ENCODE measurements around the gene SEL1L3.

SEL1L3 gene

DNA sequence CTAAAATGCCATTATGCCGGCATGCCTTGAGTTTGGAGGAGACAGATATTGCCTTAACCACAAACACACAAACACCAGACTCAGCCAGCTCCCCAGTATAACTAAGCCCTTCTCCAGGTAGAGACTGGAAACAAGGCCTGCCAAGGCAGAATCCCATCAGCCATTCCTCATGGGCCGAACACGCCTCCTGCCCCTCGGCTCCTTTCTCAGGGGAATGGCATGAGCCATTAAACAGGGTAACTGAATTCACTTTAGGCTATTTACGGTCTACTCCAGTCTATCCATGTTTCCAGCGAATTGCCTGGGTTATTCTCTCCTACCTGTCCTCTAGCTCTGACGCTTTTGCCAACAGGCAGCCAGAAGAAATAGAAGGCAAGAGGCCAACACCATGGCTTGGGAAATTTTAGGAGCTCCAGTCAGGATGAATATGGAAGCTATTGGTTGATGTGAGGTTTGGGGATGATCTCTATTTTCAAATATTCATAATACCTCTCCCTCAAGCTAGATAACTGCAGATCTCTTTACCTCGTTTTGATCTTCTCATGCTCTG is 4.9 kb downstream of the SEL1L3 start:
- DNase-seq (ENCODE audit: extremely low spot score, insufficient read length, low read depth) = no peak
- no peak for FAIRE-seq

DNA sequence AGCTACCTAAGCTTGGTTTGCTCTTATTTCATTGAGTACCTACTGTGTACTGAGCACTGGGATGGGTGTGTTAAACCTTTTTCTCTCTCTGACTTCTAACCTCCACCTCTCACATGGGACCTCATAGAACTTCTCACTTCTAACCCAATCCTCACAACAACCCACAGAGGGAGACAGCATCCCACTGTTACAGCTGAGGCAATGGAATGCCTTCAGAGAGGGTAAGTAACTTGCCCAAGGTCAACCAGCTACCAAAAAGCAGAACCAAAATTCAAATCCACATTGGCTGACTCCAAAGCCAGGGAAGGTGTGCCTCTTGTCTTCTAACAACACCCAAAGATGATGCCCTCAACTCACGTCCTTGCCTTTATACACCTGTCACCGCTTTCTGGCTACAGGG is 5.4 kb downstream of the SEL1L3 start:
- FAIRE-seq = no peak
- DNase-seq (ENCODE audit: extremely low spot score, insufficient read length, low read depth) = no peak

DNA sequence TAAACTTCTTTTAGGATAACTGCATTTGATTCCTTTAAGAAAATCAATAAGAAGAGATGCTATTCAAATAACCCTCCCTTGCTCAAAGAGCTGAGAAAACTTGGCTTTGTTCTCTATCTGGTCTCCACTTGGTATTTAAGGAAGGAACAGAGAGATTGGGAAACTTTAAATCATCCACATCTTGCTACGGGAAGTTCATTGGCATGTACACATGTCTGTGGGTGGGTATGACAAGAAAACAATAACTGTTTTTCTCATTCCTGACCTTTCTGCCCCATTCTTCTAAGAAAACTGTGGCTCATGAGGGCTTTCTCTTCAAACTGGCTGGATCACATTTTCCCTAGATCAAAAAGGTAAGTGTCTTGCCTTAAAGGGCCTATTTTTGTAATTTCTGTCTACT is 6.0 kb downstream of the SEL1L3 start:
- no peak for FAIRE-seq
- DNase-seq (ENCODE audit: extremely low spot score, insufficient read length, low read depth) = no peak

DNA sequence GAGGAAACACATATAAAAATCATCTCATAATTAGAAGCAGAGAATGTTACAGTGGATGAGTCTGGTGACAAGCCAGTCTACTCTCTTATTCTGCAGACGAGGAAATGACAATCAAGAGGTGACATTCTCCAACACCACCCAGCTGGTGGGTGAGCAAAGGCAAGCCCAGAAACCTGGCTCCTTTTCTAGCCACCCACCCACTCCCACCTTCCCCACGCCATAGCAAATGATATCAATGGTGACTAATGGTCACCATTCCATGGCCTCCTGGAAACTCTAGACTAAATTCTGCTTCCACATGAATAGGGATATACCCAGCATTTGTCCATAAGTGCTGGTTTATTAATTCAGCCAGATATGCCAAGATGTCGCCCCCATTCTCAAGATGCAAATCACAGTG is 10.7 kb downstream of the SEL1L3 start:
- FAIRE-seq (no peak), DNase-seq (ENCODE audit: extremely low spot score, insufficient read length, low read depth) (no peak)

DNA sequence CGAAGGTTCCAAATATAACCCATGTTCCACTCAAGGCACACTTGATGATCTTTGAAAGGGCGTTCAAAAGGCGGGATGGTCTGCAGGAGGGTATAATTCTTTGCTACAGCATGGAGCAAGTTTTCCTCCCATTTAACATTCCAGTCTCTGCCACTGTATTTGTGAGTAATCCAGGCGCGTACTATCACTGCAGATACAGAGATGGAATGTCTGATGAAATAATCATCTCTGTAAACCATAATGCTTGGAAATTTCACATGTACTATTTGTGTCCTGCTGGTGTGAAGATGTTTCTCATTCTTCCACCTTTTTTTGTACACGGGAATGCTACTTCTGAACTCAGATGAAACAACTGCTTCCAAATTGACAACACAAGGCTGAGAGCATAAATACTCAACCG is 15.5 kb downstream of the SEL1L3 start:
- no peak for DNase-seq (ENCODE audit: extremely low spot score, insufficient read length, low read depth)
- no peak for FAIRE-seq

DNA sequence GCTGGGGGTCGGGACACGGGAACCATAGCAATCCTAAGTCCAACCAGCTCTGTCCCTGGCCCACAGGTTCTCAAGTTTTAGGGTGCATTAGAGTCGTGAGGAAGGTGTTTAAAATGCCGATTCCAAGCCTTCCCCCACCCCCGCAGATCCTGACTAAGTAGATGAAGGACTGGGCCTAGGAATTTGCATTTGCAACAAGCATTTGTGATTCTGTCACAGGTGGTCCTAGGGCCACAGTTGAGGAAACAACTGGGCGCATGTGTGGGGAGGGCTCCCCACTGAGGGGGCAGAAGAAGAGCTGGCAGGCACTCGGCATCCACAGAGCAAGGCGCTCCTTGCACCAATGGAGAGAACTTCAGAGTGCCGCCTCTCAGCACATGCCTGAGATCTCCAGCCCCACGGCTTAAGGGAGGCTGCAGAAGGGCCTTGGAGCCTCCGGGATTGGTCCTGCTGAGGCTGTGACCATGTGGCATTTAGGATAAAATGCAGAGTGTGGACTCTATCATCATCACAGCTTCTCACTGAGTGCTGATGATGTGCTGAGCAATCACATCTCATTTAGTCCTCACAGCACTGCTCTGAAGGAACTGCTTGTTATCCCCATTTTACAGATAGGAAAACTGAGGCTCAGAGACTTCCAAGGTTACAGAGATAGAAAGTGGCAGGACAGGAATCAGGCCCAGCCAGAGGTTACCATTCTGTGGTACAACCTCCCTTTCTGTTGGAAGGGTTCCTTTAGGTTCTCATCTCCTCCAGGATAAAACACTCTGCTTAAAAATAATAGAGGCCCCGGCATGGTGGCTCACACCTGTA is 16.7 kb downstream of the SEL1L3 start:
- DNase-seq (ENCODE audit: extremely low spot score, insufficient read length, low read depth) = no peak
- FAIRE-seq = no peak

DNA sequence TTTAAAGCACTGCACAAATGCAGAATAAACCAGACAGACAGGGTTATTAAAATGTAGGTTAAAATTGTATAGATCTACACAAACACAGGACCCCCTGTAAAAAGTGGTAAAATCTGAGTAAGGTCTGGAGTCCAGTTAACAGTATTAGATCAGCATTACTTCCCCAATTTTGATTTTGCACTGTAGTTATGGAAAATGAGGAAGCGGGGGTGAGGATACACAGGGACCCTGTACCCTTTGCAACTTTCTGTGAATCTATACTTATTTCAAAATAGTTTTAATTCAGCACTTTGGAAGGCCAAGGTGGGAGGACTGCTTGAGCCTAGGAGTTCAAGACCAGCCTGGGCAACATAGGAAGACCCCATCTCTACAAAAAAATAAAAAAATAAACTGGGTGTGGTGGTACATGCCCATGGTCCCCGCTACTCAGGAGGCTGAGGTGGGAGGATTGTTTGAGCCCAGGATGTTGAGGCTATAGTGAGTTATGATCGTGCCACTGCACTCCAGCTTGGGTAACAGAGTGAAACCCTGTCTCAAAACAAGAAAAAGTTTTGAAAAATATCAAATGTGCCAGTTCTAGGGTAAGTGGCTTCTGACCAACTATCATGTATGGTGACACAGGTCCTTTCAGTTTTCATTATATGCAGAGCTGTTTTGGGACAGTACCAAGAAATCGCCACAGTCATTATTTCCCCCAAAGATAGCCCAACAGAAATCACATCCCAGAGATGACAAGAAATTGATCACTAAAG is 17.7 kb downstream of the SEL1L3 start:
- DNase-seq (ENCODE audit: extremely low spot score, insufficient read length, low read depth) (no peak), FAIRE-seq (no peak)

DNA sequence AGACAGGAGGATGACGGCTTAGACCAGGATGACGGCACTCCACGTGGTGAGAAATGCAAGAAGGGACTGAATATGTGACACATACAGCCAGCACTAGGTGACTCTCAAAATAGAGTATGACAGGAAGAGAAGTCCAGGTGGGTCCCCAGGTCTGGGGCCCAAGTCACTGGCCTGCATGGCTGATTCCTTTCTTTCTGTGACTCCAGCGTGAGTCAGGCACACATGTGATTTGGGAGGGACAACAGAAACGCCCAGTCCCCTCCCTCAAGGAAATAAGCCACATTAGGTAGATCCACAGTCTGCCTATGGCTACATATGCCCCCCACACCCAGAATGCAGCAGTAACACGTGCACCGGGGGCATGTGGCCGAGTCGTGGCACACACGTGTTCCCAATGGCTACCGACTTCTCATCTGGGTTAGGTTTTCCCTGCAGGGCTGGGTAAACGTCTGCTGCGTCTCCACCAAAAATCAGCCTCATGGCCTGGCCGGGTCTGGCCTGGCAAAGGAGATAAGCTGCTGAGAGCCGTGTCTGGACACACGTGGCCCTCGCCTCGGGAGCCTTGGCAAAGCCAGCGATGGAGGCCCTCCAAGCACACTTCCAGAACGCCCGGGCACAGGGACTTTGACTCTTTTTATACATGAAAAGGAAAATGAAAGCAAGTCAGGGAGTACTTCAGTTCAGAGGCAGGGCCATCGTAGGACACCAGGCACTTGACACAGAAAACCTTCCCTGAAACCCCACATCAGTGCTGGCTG is 19.3 kb downstream of the SEL1L3 start:
- peak; percentile 21 for FAIRE-seq

DNA sequence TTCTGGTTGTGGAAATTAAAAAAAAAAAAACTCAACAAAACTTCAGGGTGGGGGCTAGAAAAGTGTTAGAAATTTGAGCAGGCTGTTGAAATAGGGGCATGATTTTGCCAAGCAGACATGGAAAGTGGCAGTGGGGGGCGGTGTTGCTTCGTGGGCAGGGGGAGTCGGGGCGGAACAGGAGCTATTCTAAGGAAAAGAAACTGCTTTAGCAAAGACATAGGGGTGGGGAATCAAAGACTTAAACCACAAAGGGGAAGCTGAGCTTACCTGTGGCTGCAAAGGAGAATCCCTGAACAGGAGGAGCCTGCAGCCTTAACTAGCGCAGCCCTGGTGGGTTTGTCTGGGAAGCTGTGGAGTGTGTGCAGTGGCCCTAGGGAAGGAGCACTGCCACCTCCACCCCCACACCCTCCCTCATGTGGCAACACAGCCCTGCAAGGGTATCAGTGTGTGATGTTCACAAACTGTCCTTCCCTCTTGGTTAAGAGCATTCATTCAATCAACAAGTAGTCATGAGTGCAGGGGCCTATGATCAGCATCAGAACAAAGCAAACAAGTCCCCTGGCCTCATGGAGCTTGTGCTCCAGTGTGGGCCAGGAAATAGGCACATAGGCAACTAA is 20.5 kb downstream of the SEL1L3 start:
- peak; percentile 63 for FAIRE-seq
- DNase-seq (ENCODE audit: extremely low spot score, insufficient read length, low read depth) = no peak

More for the DNA sequence above, 19.3 kb downstream of the SEL1L3 start:
- DNase-seq (ENCODE audit: extremely low spot score, insufficient read length, low read depth) = no peak

DNA sequence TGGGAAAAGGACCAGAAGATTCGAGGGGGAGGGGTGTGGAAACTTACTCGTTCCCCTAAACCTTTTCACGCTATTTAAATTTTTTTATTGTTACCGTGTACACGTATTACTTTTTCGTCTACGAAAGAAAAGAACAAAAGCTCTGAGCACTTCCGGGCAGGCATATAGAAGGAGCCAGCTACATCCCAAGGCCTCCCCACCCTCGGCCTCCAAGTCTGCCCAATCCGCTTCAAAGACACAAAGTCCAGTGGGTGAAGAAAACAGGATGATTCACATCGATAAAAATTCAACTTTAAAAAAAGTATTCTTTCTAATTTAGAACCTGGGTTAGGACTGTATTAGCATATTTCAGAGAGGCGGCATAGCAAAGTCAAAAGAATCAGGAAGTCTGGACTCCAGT is 23.1 kb downstream of the SEL1L3 start:
- no peak for DNase-seq (ENCODE audit: extremely low spot score, insufficient read length, low read depth)

DNA sequence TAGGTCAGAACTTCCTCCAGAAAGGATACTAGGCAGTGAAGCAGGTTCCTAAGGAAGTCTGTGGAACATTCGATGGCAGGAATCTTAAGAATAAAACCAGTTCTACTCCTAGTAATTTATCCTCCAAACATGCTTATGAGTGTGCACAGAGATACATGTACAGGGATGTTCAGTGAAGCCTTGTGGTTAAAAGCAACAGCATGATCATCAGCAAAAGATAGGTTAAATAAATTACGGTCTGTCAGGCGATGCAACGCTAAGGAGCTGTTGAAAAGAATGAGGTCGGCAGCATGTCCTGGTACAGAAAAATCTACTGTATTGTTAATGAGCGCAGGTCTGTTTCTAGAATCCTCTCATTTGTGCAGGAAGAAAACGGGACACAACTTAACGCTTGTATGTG is 23.6 kb downstream of the SEL1L3 start:
- no peak for DNase-seq (ENCODE audit: extremely low spot score, insufficient read length, low read depth)
- FAIRE-seq = no peak

More for the DNA sequence above, 23.1 kb downstream of the SEL1L3 start:
- no peak for FAIRE-seq

DNA sequence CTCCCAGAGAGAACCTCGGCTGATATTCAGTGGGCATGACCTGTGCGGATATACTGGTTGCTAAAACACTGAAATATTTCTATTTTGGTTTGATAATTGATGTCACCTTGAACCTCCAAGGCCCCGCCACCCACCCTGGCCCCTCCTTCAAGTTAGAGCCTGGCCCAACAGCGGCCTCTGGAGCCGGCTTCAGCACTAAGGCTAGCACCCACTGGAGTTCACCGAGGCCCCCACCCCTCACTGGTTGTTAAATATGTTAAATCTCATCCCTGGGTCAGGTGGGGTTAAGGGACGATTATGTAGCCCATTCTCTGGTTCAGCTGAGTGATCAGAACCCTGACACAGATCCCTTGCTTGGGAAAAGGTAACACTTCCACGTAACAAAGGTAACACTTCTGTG is 24.3 kb downstream of the SEL1L3 start:
- no peak for FAIRE-seq
- no peak for DNase-seq (ENCODE audit: extremely low spot score, insufficient read length, low read depth)

DNA sequence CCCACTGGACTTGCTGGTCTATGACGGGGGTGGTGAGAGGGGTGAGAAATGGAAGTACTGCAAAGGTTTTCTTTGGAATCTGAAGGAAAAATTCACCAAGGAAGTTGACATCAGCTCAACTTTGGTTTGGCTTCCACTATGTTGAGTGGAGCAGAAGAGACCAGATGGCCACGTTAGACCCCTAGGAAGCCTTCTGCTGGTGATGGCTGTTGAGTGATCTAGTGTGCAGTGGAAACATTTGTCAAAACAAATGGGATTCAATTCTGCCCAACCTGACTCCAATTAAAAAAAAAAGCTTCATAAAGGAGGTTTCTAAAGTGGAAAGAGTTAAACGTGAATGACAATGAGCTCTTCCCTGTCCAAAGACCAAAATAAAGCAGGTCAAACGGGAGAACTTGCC is 25.7 kb downstream of the SEL1L3 start:
- FAIRE-seq = no peak
- DNase-seq (ENCODE audit: extremely low spot score, insufficient read length, low read depth) = no peak

DNA sequence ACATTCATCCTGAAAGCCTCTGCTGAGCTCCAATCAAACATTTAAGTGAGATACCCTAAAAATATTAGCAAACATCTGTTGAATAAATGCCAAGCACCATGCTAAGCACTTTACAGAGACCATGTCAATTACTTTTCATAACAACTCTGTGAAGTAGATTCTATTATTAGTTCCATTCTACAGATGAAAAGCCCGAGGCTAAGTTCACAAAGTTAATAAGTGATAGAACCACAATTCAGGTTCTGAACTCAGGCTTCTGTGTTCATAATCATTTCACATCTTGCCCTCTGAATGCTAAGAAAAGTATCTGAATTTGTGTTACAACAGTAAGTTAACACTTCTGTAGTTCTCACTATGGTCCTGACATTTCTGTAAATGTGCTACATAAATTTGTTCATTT is 27.4 kb downstream of the SEL1L3 start:
- FAIRE-seq (peak; percentile 74), DNase-seq (ENCODE audit: extremely low spot score, insufficient read length, low read depth) (no peak)

DNA sequence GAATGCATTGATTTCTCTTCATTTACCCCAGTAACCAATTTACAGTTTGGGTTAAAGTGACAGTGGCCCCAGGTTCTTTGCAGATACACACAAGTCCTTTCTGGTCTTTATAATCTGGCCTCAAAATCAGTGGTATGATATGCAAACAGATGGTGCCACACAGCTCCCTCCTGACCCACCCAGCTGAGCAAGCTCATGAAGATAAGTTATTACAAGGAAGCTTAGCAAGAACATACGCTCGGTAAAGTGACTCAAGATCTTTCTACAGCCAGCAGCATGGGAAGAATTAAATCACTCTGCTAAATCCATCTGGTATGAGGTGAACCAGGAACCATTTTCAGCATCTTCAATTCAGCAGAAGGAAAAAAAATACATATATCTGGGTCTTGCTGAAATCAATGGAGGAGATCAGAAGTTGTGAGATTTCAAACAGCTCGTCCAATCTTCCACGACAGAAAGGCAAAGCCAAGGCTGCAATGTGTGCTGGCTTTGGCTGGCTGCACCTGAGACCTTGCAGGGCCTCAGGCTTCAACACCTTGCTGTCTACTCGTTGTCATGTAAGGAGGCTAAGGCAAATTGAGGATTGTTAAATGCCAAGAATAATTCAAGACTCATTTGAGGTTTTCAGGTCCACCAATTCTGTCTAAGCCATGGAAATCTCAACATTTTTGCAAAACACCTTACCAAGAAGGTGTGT is 28.2 kb downstream of the SEL1L3 start:
- peak; percentile 21 for FAIRE-seq
- no peak for DNase-seq (ENCODE audit: extremely low spot score, insufficient read length, low read depth)

DNA sequence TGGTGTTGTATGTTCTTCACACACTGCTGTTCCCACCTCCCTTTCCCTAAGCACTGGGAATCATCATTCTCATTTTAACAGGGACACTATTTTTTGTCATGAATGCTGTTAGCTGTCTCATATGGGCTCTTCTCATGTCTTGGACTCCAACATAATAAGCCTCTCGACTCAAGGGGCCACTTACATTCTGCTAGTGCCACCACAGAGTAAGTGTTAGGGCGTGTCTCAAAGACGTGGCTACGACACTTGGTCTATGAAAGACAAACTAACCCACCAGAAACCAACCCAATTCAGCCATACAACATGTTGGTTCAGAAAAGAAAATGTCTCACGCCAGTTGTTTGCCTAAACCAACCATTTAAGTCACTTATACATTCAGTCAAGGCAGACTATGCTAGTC is 32.2 kb downstream of the SEL1L3 start:
- FAIRE-seq = no peak
- no peak for DNase-seq (ENCODE audit: extremely low spot score, insufficient read length, low read depth)

DNA sequence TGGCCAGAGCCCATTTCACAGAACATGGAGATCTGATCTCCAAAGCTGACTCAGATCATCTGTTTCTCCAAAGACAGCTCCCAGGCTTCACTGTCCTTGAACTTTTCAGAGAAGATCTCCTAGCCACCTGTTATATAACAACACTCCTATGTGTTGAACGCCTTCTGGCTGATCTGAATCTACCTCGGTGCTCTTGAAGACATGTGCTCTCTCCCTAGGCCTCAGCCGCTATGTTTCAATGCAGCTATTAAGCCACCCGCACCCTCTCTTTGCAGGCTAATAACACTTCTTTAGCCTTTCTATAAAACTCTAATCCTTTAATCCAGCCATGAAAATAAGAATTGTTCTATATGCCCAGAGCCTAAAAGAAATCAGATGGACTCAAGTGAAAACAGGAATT is 34.9 kb downstream of the SEL1L3 start:
- DNase-seq (ENCODE audit: extremely low spot score, insufficient read length, low read depth) (no peak), FAIRE-seq (no peak)

DNA sequence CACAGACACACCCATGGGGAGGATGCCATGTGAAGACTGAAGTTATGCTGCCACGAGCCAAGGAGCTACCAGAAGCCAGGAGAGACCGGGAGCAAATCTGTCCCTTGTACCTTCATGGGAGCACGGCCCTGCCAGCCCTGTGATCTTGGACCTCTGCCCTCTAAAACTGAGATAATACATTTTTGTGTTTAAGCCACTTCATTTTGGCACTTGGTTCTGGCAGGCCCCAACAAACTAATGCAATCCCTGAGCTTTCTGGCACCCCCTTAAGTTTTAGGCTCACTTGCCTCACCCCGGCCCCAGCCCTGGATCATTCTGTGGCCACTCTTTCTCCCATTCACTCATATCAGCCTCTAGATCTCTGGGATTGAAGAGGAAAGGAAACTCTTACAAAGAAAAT is 35.4 kb downstream of the SEL1L3 start:
- no peak for DNase-seq (ENCODE audit: extremely low spot score, insufficient read length, low read depth)
- FAIRE-seq = no peak

DNA sequence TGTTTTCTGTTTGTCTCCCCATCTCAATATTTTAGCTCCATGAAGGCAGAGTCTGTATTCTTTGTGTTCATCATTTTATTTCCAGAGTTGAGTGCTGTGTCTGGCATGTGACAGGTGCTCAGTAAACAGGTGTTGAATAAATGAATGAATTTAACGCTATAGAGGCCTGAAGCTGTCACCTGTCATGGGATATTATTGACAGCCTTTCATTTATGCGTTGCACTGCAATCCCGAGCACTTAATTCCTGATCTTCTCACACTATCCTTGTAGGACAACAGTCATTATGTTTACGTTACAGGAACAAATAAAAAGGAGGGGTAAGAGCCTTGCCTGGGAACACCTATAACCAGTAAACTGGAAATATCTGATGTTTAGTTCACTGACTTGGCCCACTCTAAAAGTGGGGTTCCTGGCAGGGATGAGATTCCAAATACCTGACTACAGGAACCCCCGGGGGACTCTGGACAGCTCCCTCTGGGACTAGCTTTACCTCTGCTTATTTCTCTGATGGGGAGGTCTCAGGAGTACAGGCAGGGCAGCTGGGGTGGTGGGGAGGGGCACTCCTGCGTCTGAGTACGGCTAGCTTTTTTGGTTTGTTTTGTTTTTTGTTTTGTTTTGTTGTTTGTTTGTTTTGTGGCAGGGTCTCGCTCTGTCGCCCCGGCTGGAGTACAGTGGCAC is 36.6 kb downstream of the SEL1L3 start:
- DNase-seq (ENCODE audit: extremely low spot score, insufficient read length, low read depth) = no peak

More for the DNA sequence above, 36.6 kb downstream of the SEL1L3 start:
- FAIRE-seq = no peak
